GM23338 (cell line): ENCODE measurements around the gene GRAMD1B.

Experiments used
- CREB1 ChIP-seq: fragments of 250-450 bp; sonication (Bioruptor Pico); IDR thresholded peaks from 2 replicates; pipeline ENCODE4 v1.5.0; 2020; ENCODE audit warnings: low read depth, mild to moderate bottlenecking, moderate library complexity
- CTCF ChIP-seq, 2 experiments: fragments of 200-600 bp in 1 of 2; sonication (generic) in 1 of 2; conservative IDR thresholded peaks; 2 replicates each; pipeline versions ENCODE4 v1.5.1 to v1.6.1; 2016 to 2017; ENCODE audit warnings: antibody characterized with exemption in 2 of 2, low read depth in 2 of 2, mild to moderate bottlenecking in 2 of 2, moderate library complexity in 1 of 2
- ETS1 ChIP-seq: IDR thresholded peaks from 2 replicates; pipeline ENCODE4 v1.6.1; 2016; ENCODE audit warnings: antibody characterized with exemption
- EZH2 ChIP-seq: fragments of 200-600 bp; sonication (generic); IDR thresholded peaks from one replicate; pipeline ENCODE4 v1.8.0; 2017; ENCODE audit warnings: antibody characterized with exemption, mild to moderate bottlenecking, low read depth; ENCODE audit not compliant: unreplicated experiment
- EZH2phosphoT487 ChIP-seq: fragments of 200-600 bp; sonication (generic); IDR thresholded peaks from one replicate; pipeline ENCODE4 v1.8.1; 2018; ENCODE audit warnings: antibody characterized with exemption; ENCODE audit not compliant: unreplicated experiment
- JUNB ChIP-seq: IDR thresholded peaks from one replicate; pipeline ENCODE4 v1.6.1; 2016; ENCODE audit warnings: antibody characterized with exemption; ENCODE audit not compliant: unreplicated experiment
- POLR2AphosphoS5 ChIP-seq: IDR thresholded peaks from 2 replicates; pipeline ENCODE4 v1.6.1; 2016; ENCODE audit warnings: antibody characterized with exemption, low read depth
- REST ChIP-seq: IDR thresholded peaks from one replicate; pipeline ENCODE4 v1.6.1; 2018; ENCODE audit warnings: antibody characterized with exemption; ENCODE audit not compliant: unreplicated experiment
- STAT1 ChIP-seq: IDR thresholded peaks from one replicate; pipeline ENCODE4 v1.6.1; 2016; ENCODE audit warnings: antibody characterized with exemption; ENCODE audit not compliant: unreplicated experiment
- ZNF114 ChIP-seq: fragments of 250-450 bp; sonication (Bioruptor Pico); IDR thresholded peaks from 2 replicates; pipeline ENCODE4 v1.5.0; 2020; ENCODE audit warnings: mild to moderate bottlenecking, moderate library complexity

- no peak for TF ChIP-seq EZH2
- TF ChIP-seq CTCF (conservative IDR thresholded peaks at IDR 0.05; ENCODE audit: low read depth in 2 of 2): peak; percentile 57 to 63
- no peak for TF ChIP-seq ETS1
- no peak for TF ChIP-seq POLR2AphosphoS5
- no peak for TF ChIP-seq EZH2phosphoT487
- no peak for TF ChIP-seq ZNF114 (CRISPR knock-in tag)
- TF ChIP-seq CREB1 (CRISPR knock-in tag): no peak
- TF ChIP-seq REST: no peak
- TF ChIP-seq STAT1: no peak
- no peak for TF ChIP-seq JUNB
Measured at GRCh38 chr11:123475469-123475868, 45.4 kb downstream of the GRAMD1B start.
